Measurements from ENCODE around the gene C20orf173. TPM values are rescaled to one million over a fixed set of nuclear protein-coding genes. Genes with fewer than 3 reads are reported as not detected.

The C20orf173 gene
- polyA plus RNA-seq, 1 donor from 2014 or later = not detected

DNA sequence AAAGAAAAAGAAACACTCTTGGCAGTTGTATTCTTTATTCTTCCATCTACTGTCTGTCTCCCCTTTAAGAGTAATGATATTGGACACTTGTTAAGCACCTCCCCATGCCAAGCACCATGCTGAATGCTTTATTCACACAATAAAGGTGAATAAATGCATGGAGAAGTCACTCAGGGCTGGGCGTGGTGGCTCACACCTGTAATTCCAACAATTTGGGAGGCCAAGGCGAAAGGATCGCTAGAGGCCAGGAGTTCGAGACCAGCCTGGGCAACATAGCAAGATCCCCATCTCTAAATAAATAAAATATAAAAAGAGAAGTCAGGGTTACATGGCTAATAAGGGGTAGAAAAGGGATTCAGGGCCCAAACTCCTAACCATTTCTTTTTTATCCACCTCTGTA, 42.0 kb downstream of the C20orf173 start:
- Histone ChIP-seq H3K9me2 (ENCODE audit: insufficient read depth, low read length) (no peaks in the 10 kb centered on the region), H3K9me3 (ENCODE audit: low read length) (no peaks in the 10 kb centered on the region), H3K36me3 (ENCODE audit: insufficient read depth, low read length) (peaks cover 9% of the 10 kb centered on the region), H3K4me3 (ENCODE audit: low read length) (no peak overlapping the region), H3F3A (ENCODE audit: insufficient read depth, low read length, poor library complexity, severe bottlenecking) (no peaks in the 10 kb centered on the region), H3K4me2 (ENCODE audit: low read length) (no peak overlapping the region), H3K27ac (ENCODE audit: low read length) (no peak overlapping the region), H3K79me2 (replicated peaks; ENCODE audit: insufficient read depth, low read length) (no peaks in the 10 kb centered on the region), H3K9ac (ENCODE audit: low read length) (no peak overlapping the region), H2AFZ (ENCODE audit: low read depth, low read length) (no peak overlapping the region), H4K20me1 (ENCODE audit: insufficient read depth) (no peaks in the 10 kb centered on the region), H3K27me3 (ENCODE audit: insufficient read depth, low read depth, low read length) (no peaks in the 10 kb centered on the region)
- no peak for TF ChIP-seq EZH2 (IDR thresholded peaks at IDR 0.05; ENCODE audit: borderline replicate concordance, insufficient read depth, low read length, poor library complexity, severe bottlenecking)
- TF ChIP-seq, protein P1, sequence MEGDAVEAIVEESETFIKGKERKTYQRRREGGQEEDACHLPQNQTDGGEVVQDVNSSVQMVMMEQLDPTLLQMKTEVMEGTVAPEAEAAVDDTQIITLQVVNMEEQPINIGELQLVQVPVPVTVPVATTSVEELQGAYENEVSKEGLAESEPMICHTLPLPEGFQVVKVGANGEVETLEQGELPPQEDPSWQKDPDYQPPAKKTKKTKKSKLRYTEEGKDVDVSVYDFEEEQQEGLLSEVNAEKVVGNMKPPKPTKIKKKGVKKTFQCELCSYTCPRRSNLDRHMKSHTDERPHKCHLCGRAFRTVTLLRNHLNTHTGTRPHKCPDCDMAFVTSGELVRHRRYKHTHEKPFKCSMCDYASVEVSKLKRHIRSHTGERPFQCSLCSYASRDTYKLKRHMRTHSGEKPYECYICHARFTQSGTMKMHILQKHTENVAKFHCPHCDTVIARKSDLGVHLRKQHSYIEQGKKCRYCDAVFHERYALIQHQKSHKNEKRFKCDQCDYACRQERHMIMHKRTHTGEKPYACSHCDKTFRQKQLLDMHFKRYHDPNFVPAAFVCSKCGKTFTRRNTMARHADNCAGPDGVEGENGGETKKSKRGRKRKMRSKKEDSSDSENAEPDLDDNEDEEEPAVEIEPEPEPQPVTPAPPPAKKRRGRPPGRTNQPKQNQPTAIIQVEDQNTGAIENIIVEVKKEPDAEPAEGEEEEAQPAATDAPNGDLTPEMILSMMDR (IDR thresholded peaks at IDR 0.05; ENCODE audit: poor library complexity, severe bottlenecking) = no peak

DNA sequence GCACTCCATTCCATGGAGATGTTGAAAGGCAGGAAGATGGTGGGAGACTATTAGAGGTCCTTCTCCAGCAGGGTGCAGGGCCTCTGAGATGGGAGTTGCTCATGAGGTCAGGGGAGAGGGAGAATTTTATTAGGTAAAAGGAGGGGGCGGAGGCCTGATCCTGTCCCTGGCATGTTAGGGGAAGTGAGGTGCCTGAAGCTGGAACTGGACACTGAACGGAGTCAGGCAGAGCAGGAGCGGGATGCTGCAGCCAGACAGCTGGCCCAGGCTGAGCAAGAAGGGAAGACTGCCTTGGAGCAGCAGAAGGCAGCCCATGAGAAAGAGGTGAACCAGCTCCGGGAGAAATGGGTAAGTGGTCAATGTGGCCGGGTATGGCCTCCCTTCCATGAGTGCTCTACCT, 49.7 kb downstream of the C20orf173 start:
- Histone ChIP-seq H3K36me3 (ENCODE audit: insufficient read depth, low read length) (peaks cover 3% of the 10 kb centered on the region), H2AFZ (ENCODE audit: low read depth, low read length) (no peak overlapping the region)

More for the DNA sequence above, 49.7 kb downstream of the C20orf173 start:
- no peaks in the 10 kb centered on the region for H3K79me2 ChIP-seq (replicated peaks; ENCODE audit: insufficient read depth, low read length)
- H3K4me2 ChIP-seq (ENCODE audit: low read length) = no peak overlapping the region
- H3K9me3 ChIP-seq (ENCODE audit: low read length) = no peaks in the 10 kb centered on the region
- no peak overlapping the region for H3K27ac ChIP-seq (ENCODE audit: low read length)
- H3K9ac ChIP-seq (ENCODE audit: low read length) = no peak overlapping the region
- no peaks in the 10 kb centered on the region for H3K9me2 ChIP-seq (ENCODE audit: insufficient read depth, low read length)
- TF ChIP-seq EP300 (conservative IDR thresholded peaks at IDR 0.05; ENCODE audit: poor library complexity, severe bottlenecking) = no peak
- TF ChIP-seq, protein P1 (IDR thresholded peaks at IDR 0.05; ENCODE audit: poor library complexity, severe bottlenecking) = no peak
- TF ChIP-seq, protein P2, sequence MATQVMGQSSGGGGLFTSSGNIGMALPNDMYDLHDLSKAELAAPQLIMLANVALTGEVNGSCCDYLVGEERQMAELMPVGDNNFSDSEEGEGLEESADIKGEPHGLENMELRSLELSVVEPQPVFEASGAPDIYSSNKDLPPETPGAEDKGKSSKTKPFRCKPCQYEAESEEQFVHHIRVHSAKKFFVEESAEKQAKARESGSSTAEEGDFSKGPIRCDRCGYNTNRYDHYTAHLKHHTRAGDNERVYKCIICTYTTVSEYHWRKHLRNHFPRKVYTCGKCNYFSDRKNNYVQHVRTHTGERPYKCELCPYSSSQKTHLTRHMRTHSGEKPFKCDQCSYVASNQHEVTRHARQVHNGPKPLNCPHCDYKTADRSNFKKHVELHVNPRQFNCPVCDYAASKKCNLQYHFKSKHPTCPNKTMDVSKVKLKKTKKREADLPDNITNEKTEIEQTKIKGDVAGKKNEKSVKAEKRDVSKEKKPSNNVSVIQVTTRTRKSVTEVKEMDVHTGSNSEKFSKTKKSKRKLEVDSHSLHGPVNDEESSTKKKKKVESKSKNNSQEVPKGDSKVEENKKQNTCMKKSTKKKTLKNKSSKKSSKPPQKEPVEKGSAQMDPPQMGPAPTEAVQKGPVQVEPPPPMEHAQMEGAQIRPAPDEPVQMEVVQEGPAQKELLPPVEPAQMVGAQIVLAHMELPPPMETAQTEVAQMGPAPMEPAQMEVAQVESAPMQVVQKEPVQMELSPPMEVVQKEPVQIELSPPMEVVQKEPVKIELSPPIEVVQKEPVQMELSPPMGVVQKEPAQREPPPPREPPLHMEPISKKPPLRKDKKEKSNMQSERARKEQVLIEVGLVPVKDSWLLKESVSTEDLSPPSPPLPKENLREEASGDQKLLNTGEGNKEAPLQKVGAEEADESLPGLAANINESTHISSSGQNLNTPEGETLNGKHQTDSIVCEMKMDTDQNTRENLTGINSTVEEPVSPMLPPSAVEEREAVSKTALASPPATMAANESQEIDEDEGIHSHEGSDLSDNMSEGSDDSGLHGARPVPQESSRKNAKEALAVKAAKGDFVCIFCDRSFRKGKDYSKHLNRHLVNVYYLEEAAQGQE (IDR thresholded peaks at IDR 0.05; ENCODE audit: borderline replicate concordance) = no peak
- TF ChIP-seq MXI1 (conservative IDR thresholded peaks at IDR 0.05; ENCODE audit: poor library complexity, severe bottlenecking) = no peak
- H3K27me3 ChIP-seq (ENCODE audit: insufficient read depth, low read depth, low read length) = no peaks in the 10 kb centered on the region
- H3F3A ChIP-seq (ENCODE audit: insufficient read depth, low read length, poor library complexity, severe bottlenecking) = no peaks in the 10 kb centered on the region
- no peaks in the 10 kb centered on the region for H4K20me1 ChIP-seq (ENCODE audit: insufficient read depth)
- no peak overlapping the region for H3K4me3 ChIP-seq (ENCODE audit: low read length)

All from neural cell (in vitro differentiated cells).